Coronary artery (tissue), 2 donors: Measurements from ENCODE around the gene UFL1.

ENCODE experiments used
- DNase-seq: peaks from one replicate; pipeline ENCODE4 v3.0.0-alpha.2; 2017; ENCODE audit warnings: low spot score
- H3K27ac ChIP-seq, 2 donors: fragments of 200-600 bp; sonication (generic); one replicate each; pipeline ENCODE4 v1.5.1; 2016 to 2019
- H3K4me3 ChIP-seq: fragments of 200-600 bp; sonication (generic); 2 replicates; pipeline ENCODE4 v1.5.1; 2016; ENCODE audit warnings: mild to moderate bottlenecking, moderate library complexity
- CTCF ChIP-seq: fragments of 200-600 bp; sonication (generic); IDR thresholded peaks from one replicate; pipeline ENCODE4 v1.5.1; 2019; ENCODE audit warnings: antibody characterized with exemption

The UFL1 gene

GRCh38 chr6:96509281-96509680, 12.3 kb upstream of the UFL1 start:
- no peak for TF ChIP-seq CTCF
- Histone ChIP-seq H3K27ac (no peak overlapping the region), H3K4me3 (no peak overlapping the region)
- DNase-seq = no peak

GRCh38 chr6:96520171-96521115, 1.2 kb upstream of the UFL1 start:
- DNase-seq = no peak
- Histone ChIP-seq H3K4me3 (peak overlapping the region; percentile 88), H3K27ac (peak overlapping the region in 1 of 2 donors; percentile 97)
- no peak for TF ChIP-seq CTCF

GRCh38 chr6:96521306-96521643, 331 bp upstream of the UFL1 start:
- TF ChIP-seq CTCF = no peak
- no peak for DNase-seq
- Histone ChIP-seq H3K27ac (peak overlapping the region; percentile 95 to 97), H3K4me3 (peak overlapping the region; percentile 88)

GRCh38 chr6:96522465-96523009, 931 bp downstream of the UFL1 start:
- DNase-seq = no peak
- peak overlapping the region; percentile 95 to 97 for H3K27ac ChIP-seq
- no peak for TF ChIP-seq CTCF
- peak overlapping the region; percentile 88 for H3K4me3 ChIP-seq

GRCh38 chr6:96528193-96528592, 6.6 kb downstream of the UFL1 start:
- DNase-seq = no peak
- H3K4me3 ChIP-seq = no peak overlapping the region
- no peak overlapping the region for H3K27ac ChIP-seq
- TF ChIP-seq CTCF = no peak

GRCh38 chr6:96532399-96532798, 10.8 kb downstream of the UFL1 start:
- TF ChIP-seq CTCF = no peak
- DNase-seq = no peak
- Histone ChIP-seq H3K4me3 (no peak overlapping the region), H3K27ac (no peak overlapping the region)

GRCh38 chr6:96537726-96538125, 16.1 kb downstream of the UFL1 start:
- DNase-seq = no peak
- no peak overlapping the region for H3K4me3 ChIP-seq
- H3K27ac ChIP-seq = no peak overlapping the region
- TF ChIP-seq CTCF = no peak
